Muscle layer of duodenum (tissue), 2 donors: ENCODE measurements around the gene ANGPTL8.

ENCODE experiments used
- H3K27ac ChIP-seq: one replicate; pipeline ENCODE4 v1.7.0; 2013; ENCODE audit warnings: mild to moderate bottlenecking, low read length
- H3K27me3 ChIP-seq: one replicate; pipeline ENCODE4 v1.7.0; 2013; ENCODE audit warnings: low read depth, mild to moderate bottlenecking, control low read depth, low read length
- H3K36me3 ChIP-seq, 2 donors: one replicate each; pipeline ENCODE4 v1.7.0; 2013; ENCODE audit warnings: low read length in 2 of 2, control low read depth in 1 of 2, mild to moderate bottlenecking in 1 of 2; ENCODE audit not compliant: insufficient read depth in 2 of 2, control insufficient read depth in 1 of 2
- H3K4me1 ChIP-seq, 2 donors: one replicate each; pipeline ENCODE4 v1.7.0; 2013; ENCODE audit warnings: low read length in 2 of 2, mild to moderate bottlenecking in 2 of 2, control low read depth in 1 of 2, moderate library complexity in 1 of 2; ENCODE audit not compliant: insufficient read depth in 2 of 2, control insufficient read depth in 1 of 2
- H3K4me3 ChIP-seq, 2 donors: one replicate each; pipeline ENCODE4 v1.7.0; 2013; ENCODE audit warnings: low read length in 2 of 2, low read depth in 1 of 2, mild to moderate bottlenecking in 1 of 2
- H3K9me3 ChIP-seq, 2 donors: one replicate each; pipeline ENCODE4 v1.7.0; 2013; ENCODE audit warnings: low read length in 2 of 2, control low read depth in 1 of 2, mild to moderate bottlenecking in 1 of 2; ENCODE audit not compliant: control insufficient read depth in 1 of 2
- donor health status: healthy.

Gene ANGPTL8

GRCh38 chr19:11239377-11240000 lies at the start of gene ANGPTL8:
TSS of gene ANGPTL8 (plus strand) at chr19:11239619. CDS start at chr19:11239638, 19 bp downstream.
- Histone ChIP-seq H3K27me3 (no peaks in the 10 kb centered on the region), H3K36me3 (peaks cover 0 to 27% of the 10 kb centered on the region in 2 donors), H3K27ac (no peak within 1 kb of the TSS), H3K9me3 (peaks cover 0 to 7% of the 10 kb centered on the region in 2 donors), H3K4me1 (peaks cover 0 to 7% of the 10 kb centered on the region in 2 donors), H3K4me3 (no peak within 1 kb of the TSS)

- Histone ChIP-seq H3K4me1 (peaks cover 7 to 86% of the 10 kb centered on the region in 2 donors), H3K36me3 (peaks cover 0 to 33% of the 10 kb centered on the region in 2 donors), H3K27me3 (no peaks in the 10 kb centered on the region), H3K9me3 (no peaks in the 10 kb centered on the region), H3K4me3 (peak overlapping the region in 1 of 2 donors; percentile 31), H3K27ac (no peak overlapping the region)
These were observed 48.9 kb upstream of the ANGPTL8 start for GRCh38 chr19:11190501-11190900.

GRCh38 chr19:11191273-11191755 lies 48.1 kb upstream of the ANGPTL8 start:
- Histone ChIP-seq H3K36me3 (peaks cover 0 to 28% of the 10 kb centered on the region in 2 donors), H3K9me3 (no peaks in the 10 kb centered on the region), H3K27ac (peak overlapping the region; percentile 40), H3K4me1 (peaks cover 7 to 87% of the 10 kb centered on the region in 2 donors), H3K4me3 (peak overlapping the region in 1 of 2 donors; percentile 5), H3K27me3 (no peaks in the 10 kb centered on the region)

- H3K27me3 ChIP-seq, result no peaks in the 10 kb centered on the region
- peaks cover 7 to 89% of the 10 kb centered on the region in 2 donors for H3K4me1 ChIP-seq
- no peaks in the 10 kb centered on the region for H3K9me3 ChIP-seq
- H3K27ac ChIP-seq, result peak overlapping the region; percentile 40
- peaks cover 0 to 28% of the 10 kb centered on the region in 2 donors for H3K36me3 ChIP-seq
- H3K4me3 ChIP-seq, result peak overlapping the region in 1 of 2 donors; percentile 5
These were observed 47.5 kb upstream of the ANGPTL8 start for GRCh38 chr19:11191934-11192333.

GRCh38 chr19:11192957-11193939 lies 46.2 kb upstream of the ANGPTL8 start:
- Histone ChIP-seq H3K27me3 (no peaks in the 10 kb centered on the region), H3K27ac (no peak overlapping the region), H3K4me1 (peaks cover 7 to 83% of the 10 kb centered on the region in 2 donors), H3K9me3 (no peaks in the 10 kb centered on the region), H3K4me3 (peak overlapping the region in 1 of 2 donors; percentile 30), H3K36me3 (peaks cover 0 to 20% of the 10 kb centered on the region in 2 donors)

GRCh38 chr19:11194173-11194572 lies 45.2 kb upstream of the ANGPTL8 start:
- Histone ChIP-seq H3K36me3 (peaks cover 0 to 20% of the 10 kb centered on the region in 2 donors), H3K4me1 (peaks cover 7 to 77% of the 10 kb centered on the region in 2 donors), H3K9me3 (no peaks in the 10 kb centered on the region), H3K4me3 (peak overlapping the region in 1 of 2 donors; percentile 79), H3K27ac (peak overlapping the region; percentile 67), H3K27me3 (no peaks in the 10 kb centered on the region)

- H3K4me1 ChIP-seq, result peaks cover 7 to 71% of the 10 kb centered on the region in 2 donors
- H3K36me3 ChIP-seq, result peaks cover 0 to 20% of the 10 kb centered on the region in 2 donors
- H3K27me3 ChIP-seq, result no peaks in the 10 kb centered on the region
- H3K9me3 ChIP-seq, result no peaks in the 10 kb centered on the region
- H3K27ac ChIP-seq, result peak overlapping the region; percentile 67
- peak overlapping the region; percentile 49 to 79 for H3K4me3 ChIP-seq
These were observed 44.5 kb upstream of the ANGPTL8 start for GRCh38 chr19:11194656-11195558.

GRCh38 chr19:11195681-11196080 lies 43.7 kb upstream of the ANGPTL8 start:
- peak overlapping the region; percentile 49 to 79 for H3K4me3 ChIP-seq
- peaks cover 0 to 21% of the 10 kb centered on the region in 2 donors for H3K36me3 ChIP-seq
- H3K9me3 ChIP-seq, result no peaks in the 10 kb centered on the region
- peaks cover 7 to 64% of the 10 kb centered on the region in 2 donors for H3K4me1 ChIP-seq
- no peaks in the 10 kb centered on the region for H3K27me3 ChIP-seq
- peak overlapping the region; percentile 67 for H3K27ac ChIP-seq

- H3K36me3 ChIP-seq, result peaks cover 0 to 25% of the 10 kb centered on the region in 2 donors
- H3K9me3 ChIP-seq, result no peaks in the 10 kb centered on the region
- H3K27me3 ChIP-seq, result no peaks in the 10 kb centered on the region
- H3K4me3 ChIP-seq, result peak overlapping the region; percentile 79 to 83
- peaks cover 4 to 54% of the 10 kb centered on the region in 2 donors for H3K4me1 ChIP-seq
- H3K27ac ChIP-seq, result peak overlapping the region; percentile 77
These were observed 42.8 kb upstream of the ANGPTL8 start for GRCh38 chr19:11196406-11197287.
